Endothelial cell of umbilical vein (primary cell): ENCODE results near the gene COL18A1. TPM values are rescaled to one million over a fixed set of nuclear protein-coding genes. Genes with fewer than 3 reads are reported as not detected.

Experiments used
- BruUV-seq: library from RNA; stranded (reverse); fragments of 400-500 nt; replicated peaks from 2 replicates; lab custom pipeline; 2021; lab: Mats Ljungman, UMichigan
- CTCF ChIA-PET: fragments of 300-600, 350-600 bp; sonication (Branson Sonifier 250); formaldehyde crosslinking; loops from one replicate; lab custom pipeline; 2021; ENCODE audit warnings: antibody characterized with exemption, inconsistent platforms; lab: Charles Lee
- POLR2A ChIA-PET: fragments of 300-600, 350-600 bp; sonication (Branson Sonifier 250); formaldehyde crosslinking; loops from one replicate; lab custom pipeline; 2021; ENCODE audit warnings: antibody characterized with exemption, inconsistent platforms; lab: Charles Lee
- DNase-seq: peaks from one replicate; pipeline ENCODE4 v3.0.0-alpha.2; 2011; ENCODE audit warnings: low read depth, low spot score
- FAIRE-seq: peaks from 2 replicates; lab custom pipeline; 2011; peaks lifted over from hg19 to GRCh38; lab: Jason Lieb, UNC
- H2AFZ ChIP-seq: 2 replicates; pipeline ENCODE4 v1.6.0; 2012; ENCODE audit warnings: low read depth, low read length, control low read depth, inconsistent platforms
- H3K27ac ChIP-seq: 2 replicates; pipeline ENCODE4 v1.5.1; 2011; ENCODE audit warnings: low read depth, mild to moderate bottlenecking, control low read depth, low read length, moderate library complexity; ENCODE audit not compliant: insufficient read depth
- H3K27me3 ChIP-seq, 2 experiments: 2 replicates each; pipeline versions ENCODE4 v1.6.0 to v1.6.1; 2011; ENCODE audit warnings: low read length in 2 of 2, mixed read lengths in 1 of 2; ENCODE audit not compliant: control insufficient read depth in 2 of 2, insufficient read depth in 2 of 2
- H3K36me3 ChIP-seq, 2 experiments: 2 replicates in 1 of 2; 3 replicates in 1 of 2; pipeline ENCODE4 v1.5.1; 2011; ENCODE audit warnings: low read length in 2 of 2, mild to moderate bottlenecking in 1 of 2, moderate library complexity in 1 of 2; ENCODE audit not compliant: control insufficient read depth in 2 of 2, insufficient read depth in 2 of 2; ENCODE audit errors: extremely low read depth in 1 of 2
- H3K4me1 ChIP-seq: 3 replicates; pipeline ENCODE4 v1.5.1; 2011; ENCODE audit warnings: mild to moderate bottlenecking, low read length; ENCODE audit not compliant: control insufficient read depth, insufficient read depth; ENCODE audit errors: extremely low read depth
- H3K4me2 ChIP-seq: 2 replicates; pipeline ENCODE4 v1.6.1; 2011; ENCODE audit warnings: low read length, control low read depth, mixed read lengths; ENCODE audit not compliant: insufficient read depth
- H3K4me3 ChIP-seq, 3 experiments: fragments of 200-600 bp in 1 of 3; sonication (generic), shearing (Covaris generic) in 1 of 3; replicated peaks in 1 of 3; 2 replicates each; pipeline ENCODE4 v1.5.1; 2011 to 2016; ENCODE audit warnings: control low read depth in 3 of 3, low read length in 3 of 3, mild to moderate bottlenecking in 2 of 3, inconsistent platforms in 1 of 3, low read depth in 1 of 3, moderate library complexity in 1 of 3; ENCODE audit not compliant: insufficient read depth in 1 of 3
- H3K79me2 ChIP-seq: 2 replicates; pipeline ENCODE4 v1.6.0; 2012; ENCODE audit warnings: low read length, inconsistent platforms; ENCODE audit not compliant: control insufficient read depth, insufficient read depth
- H3K9ac ChIP-seq: replicated peaks from 2 replicates; pipeline ENCODE3; 2011; ENCODE audit warnings: low read length, control low read depth; ENCODE audit not compliant: insufficient read depth; ENCODE audit errors: extremely low read depth
- H3K9me1 ChIP-seq: replicated peaks from 3 replicates; pipeline ENCODE4 v1.6.0; 2011; ENCODE audit warnings: mild to moderate bottlenecking, low read length; ENCODE audit not compliant: control insufficient read depth, insufficient read depth; ENCODE audit errors: extremely low read depth
- H3K9me3 ChIP-seq: replicated peaks from 2 replicates; pipeline ENCODE4 v1.5.1; 2012; ENCODE audit warnings: low read length, inconsistent platforms; ENCODE audit not compliant: control insufficient read depth, insufficient read depth
- H4K20me1 ChIP-seq: replicated peaks from 2 replicates; pipeline ENCODE3; 2011; ENCODE audit warnings: mild to moderate bottlenecking, low read length; ENCODE audit not compliant: control insufficient read depth, insufficient read depth; ENCODE audit errors: extremely low read depth
- EZH2 ChIP-seq: IDR thresholded peaks from 2 replicates; pipeline ENCODE4 v1.6.1; 2012; ENCODE audit warnings: borderline replicate concordance, low read depth, mild to moderate bottlenecking, moderate library complexity, low read length, inconsistent platforms; ENCODE audit not compliant: severe bottlenecking
- FOS ChIP-seq: IDR thresholded peaks from 2 replicates; pipeline ENCODE4 v1.6.1; 2011; ENCODE audit warnings: mild to moderate bottlenecking, low read length, moderate library complexity, borderline replicate concordance; ENCODE audit not compliant: insufficient read depth
- GATA2 ChIP-seq: IDR thresholded peaks from 2 replicates; pipeline ENCODE4 v1.7.0; 2011; ENCODE audit warnings: low read depth, mild to moderate bottlenecking, moderate library complexity, mixed read lengths, low read length; ENCODE audit not compliant: insufficient read length, insufficient read depth
- JUN ChIP-seq: IDR thresholded peaks from 2 replicates; pipeline ENCODE4 v1.6.1; 2011; ENCODE audit warnings: borderline replicate concordance, low read depth; ENCODE audit not compliant: insufficient read length, insufficient read depth
- MAX ChIP-seq: IDR thresholded peaks from 2 replicates; pipeline ENCODE4 v1.6.1; 2011; ENCODE audit not compliant: insufficient read depth, insufficient read length
- MYC ChIP-seq: IDR thresholded peaks from one replicate; pipeline ENCODE4 v1.6.1; 2011; ENCODE audit warnings: mild to moderate bottlenecking, low read depth, low read length
- POLR2A ChIP-seq: IDR thresholded peaks from 2 replicates; pipeline ENCODE4 v1.6.1; 2012; ENCODE audit warnings: low read depth, mild to moderate bottlenecking, control low read depth, low read length
- POLR2AphosphoS5 ChIP-seq: IDR thresholded peaks from 2 replicates; pipeline ENCODE4 v1.6.1; 2012; ENCODE audit warnings: low read depth, mild to moderate bottlenecking, control low read depth, low read length, moderate library complexity; ENCODE audit not compliant: insufficient read depth
- dilution Hi-C: fragments of 300-500 bp; cut with MboI; formaldehyde crosslinking; loops from one replicate; pipeline ENCODE4 v1.15.0; 2019; ENCODE audit warnings: low sequenced_read_pairs; ENCODE audit not compliant: extremely low pct_ligation_motif_present
- intact Hi-C: fragments of 100-400 bp; cut with micrococcal nuclease; formaldehyde crosslinking; loops from one replicate; pipeline ENCODE4 v1.10.0; 2022
- polyA plus RNA-seq, 4 experiments: library from polyadenylated mRNA; depleted of rRNA in 3 of 4; stranded (reverse) in 3 of 4; unstranded in 1 of 4; fragments of >200 nt; gene quantifications; 2 replicates each; pipeline versions ENCODE4 v1.2.1 to v1.2.3, GENCODE V29; 2011 to 2012; ENCODE audit warnings: missing spikeins in 1 of 4
- total RNA-seq: library from RNA; stranded (reverse); gene quantifications from 2 replicates; pipeline ENCODE4 v1.2.3, GENCODE V29; 2021
- TF ChIP-seq, protein P1 (sequence below), 2 donors: IDR thresholded peaks; 1 replicate in 1 of 2; 2 replicates in 1 of 2; pipeline ENCODE4 v1.5.1; 2011; ENCODE audit warnings: low read length in 2 of 2, mild to moderate bottlenecking in 2 of 2, moderate library complexity in 2 of 2, control low read depth in 1 of 2, inconsistent platforms in 1 of 2, low read depth in 1 of 2; ENCODE audit not compliant: insufficient read depth in 1 of 2; ENCODE audit errors: extremely low read depth in 1 of 2

COL18A1 gene
- total and polyA plus RNA-seq, 2 donors (not counting 3 experiments of a cell fraction or from before 2014, with no cell fraction given), result 198 to 252 TPM

GRCh38 chr21:45521241-45521640, 116.3 kb downstream of the COL18A1 start:
- ChIA-PET CTCF (no interaction called here), POLR2A (no interaction called here)
- H4K20me1 ChIP-seq, result no peaks in the 10 kb centered on the region
- no peak overlapping the region for H3K4me2 ChIP-seq
- H3K27ac ChIP-seq, result no peak overlapping the region
- TF ChIP-seq POLR2A, result no peak
- no peak for TF ChIP-seq MAX
- TF ChIP-seq, protein P1, sequence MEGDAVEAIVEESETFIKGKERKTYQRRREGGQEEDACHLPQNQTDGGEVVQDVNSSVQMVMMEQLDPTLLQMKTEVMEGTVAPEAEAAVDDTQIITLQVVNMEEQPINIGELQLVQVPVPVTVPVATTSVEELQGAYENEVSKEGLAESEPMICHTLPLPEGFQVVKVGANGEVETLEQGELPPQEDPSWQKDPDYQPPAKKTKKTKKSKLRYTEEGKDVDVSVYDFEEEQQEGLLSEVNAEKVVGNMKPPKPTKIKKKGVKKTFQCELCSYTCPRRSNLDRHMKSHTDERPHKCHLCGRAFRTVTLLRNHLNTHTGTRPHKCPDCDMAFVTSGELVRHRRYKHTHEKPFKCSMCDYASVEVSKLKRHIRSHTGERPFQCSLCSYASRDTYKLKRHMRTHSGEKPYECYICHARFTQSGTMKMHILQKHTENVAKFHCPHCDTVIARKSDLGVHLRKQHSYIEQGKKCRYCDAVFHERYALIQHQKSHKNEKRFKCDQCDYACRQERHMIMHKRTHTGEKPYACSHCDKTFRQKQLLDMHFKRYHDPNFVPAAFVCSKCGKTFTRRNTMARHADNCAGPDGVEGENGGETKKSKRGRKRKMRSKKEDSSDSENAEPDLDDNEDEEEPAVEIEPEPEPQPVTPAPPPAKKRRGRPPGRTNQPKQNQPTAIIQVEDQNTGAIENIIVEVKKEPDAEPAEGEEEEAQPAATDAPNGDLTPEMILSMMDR (IDR thresholded peaks at IDR 0.05; ENCODE audit: extremely low read depth in 1 of 2, insufficient read depth in 1 of 2, low read depth in 1 of 2, low read length in 2 of 2), result no peak
- TF ChIP-seq POLR2AphosphoS5, result no peak
- no peak for TF ChIP-seq JUN
- no peak for TF ChIP-seq EZH2
- TF ChIP-seq MYC, result no peak
- TF ChIP-seq FOS, result no peak
- TF ChIP-seq GATA2, result no peak
- no peaks in the 10 kb centered on the region for H3K27me3 ChIP-seq
- dilution Hi-C loops (no loop called here), intact Hi-C loops (no loop called here)
- H3K9ac ChIP-seq, result no peak overlapping the region
- H3K9me3 ChIP-seq, result no peaks in the 10 kb centered on the region
- no peak overlapping the region for H2AFZ ChIP-seq
- FAIRE-seq (no peak), DNase-seq (no peak)
- peaks cover 21% of the 10 kb centered on the region for H3K4me1 ChIP-seq
- peaks cover 17% of the 10 kb centered on the region for H3K79me2 ChIP-seq
- H3K4me3 ChIP-seq, result no peak overlapping the region
- H3K9me1 ChIP-seq, result no peaks in the 10 kb centered on the region
- H3K36me3 ChIP-seq, result peaks cover 0 to 9% of the 10 kb centered on the region in 2 experiments
- no TSS peak for BruUV-seq
